Esophagus muscularis mucosa (tissue), 4 donors: Measurements from ENCODE around the gene PXYLP1.

ENCODE experiments used
- CTCF ChIP-seq, 3 experiments: fragments of 200-600 bp in 2 of 3; fragments of 450-650 bp in 1 of 3; sonication (generic) in 2 of 3; IDR thresholded peaks; one replicate each; pipeline ENCODE4 v1.5.1; 2017 to 2019; ENCODE audit warnings: antibody characterized with exemption in 3 of 3, mild to moderate bottlenecking in 2 of 3, moderate library complexity in 1 of 3
- EP300 ChIP-seq: sonication (generic); formaldehyde crosslinking; IDR thresholded peaks from one replicate; pipeline ENCODE4 v1.6.1; 2017; ENCODE audit warnings: antibody characterized with exemption
- POLR2A ChIP-seq: fragments of 450-650 bp; IDR thresholded peaks from one replicate; pipeline ENCODE4 v1.6.1; 2017; ENCODE audit warnings: antibody characterized with exemption, moderate library complexity, mild to moderate bottlenecking, low read depth
- POLR2AphosphoS5 ChIP-seq, 2 donors: sonication (generic); formaldehyde crosslinking; IDR thresholded peaks; one replicate each; pipeline ENCODE4 v1.6.1; 2017; ENCODE audit warnings: antibody characterized with exemption in 2 of 2

- TF ChIP-seq CTCF (IDR thresholded peaks at IDR 0.05) (no peak), EP300 (no peak), POLR2A (no peak), POLR2AphosphoS5 (IDR thresholded peaks at IDR 0.05) (no peak)
These were observed 104.0 kb downstream of the PXYLP1 start for GRCh38 chr3:141335531-141336061.
